Body of pancreas (tissue), 4 donors: ENCODE measurements around the gene ETV3. TPM values are rescaled to one million over a fixed set of nuclear protein-coding genes. Genes with fewer than 3 reads are reported as not detected.

Experiments
- ATAC-seq: fragments of 150-250 bp; one replicate; pipeline ENCODE4 v1.9.1; 2016
- DNase-seq, 4 donors: peaks; one replicate each; pipeline ENCODE4 v3.0.0-alpha.2; 2019
- H3K27ac ChIP-seq, 4 donors: fragments of 200-600 bp; sonication (generic); 1 replicate in 3 of 4; 2 replicates in 1 of 4; pipeline versions ENCODE4 v1.5.1 to v1.6.1; 2016 to 2019; ENCODE audit warnings: mild to moderate bottlenecking in 1 of 4, mixed read lengths in 1 of 4, moderate library complexity in 1 of 4
- H3K27me3 ChIP-seq, 2 donors: fragments of 200-600 bp; sonication (generic); one replicate each; pipeline ENCODE4 v1.6.0; 2016; ENCODE audit warnings: mild to moderate bottlenecking in 1 of 2
- H3K36me3 ChIP-seq, 2 donors: fragments of 200-600 bp; sonication (generic); replicated peaks in 1 of 2; 2 replicates each; pipeline ENCODE4 v1.5.1; 2016; ENCODE audit warnings: low read depth in 2 of 2; ENCODE audit not compliant: insufficient read depth in 1 of 2
- H3K4me1 ChIP-seq: fragments of 200-600 bp; sonication (generic); one replicate; pipeline ENCODE4 v1.6.0; 2016
- H3K4me3 ChIP-seq, 2 donors: fragments of 200-600 bp; sonication (generic); 1 replicate in 1 of 2; 2 replicates in 1 of 2; pipeline ENCODE4 v1.5.1; 2016 to 2019
- H3K9me3 ChIP-seq, 3 donors: fragments of 200-600 bp; sonication (generic); 1 replicate in 2 of 3; 2 replicates in 1 of 3; pipeline ENCODE4 v1.5.1; 2016
- POLR2A ChIP-seq, 3 donors: fragments of 450-650 bp; IDR thresholded peaks; one replicate each; pipeline ENCODE4 v1.6.1; 2016; ENCODE audit warnings: antibody characterized with exemption in 3 of 3, mild to moderate bottlenecking in 2 of 3
- WGBS, 2 donors: methylation state at CpG; one replicate each; pipeline ENCODE4 v1.1.5; 2017; 5-methylcytosine and 5-hydroxymethylcytosine counted together
- intact Hi-C: fragments of 100-400 bp; cut with DNase I; formaldehyde crosslinking; loops from one replicate; pipeline ENCODE4 v1.15.1; 2023
- total RNA-seq, 2 donors: library from RNA; depleted of rRNA; stranded (reverse); fragments of >200 nt; gene quantifications; one replicate each; pipeline ENCODE4 v1.1.0, GENCODE V29; 2016
- TF ChIP-seq, protein P1 (sequence below), 7 experiments: fragments of 450-650 bp in 4 of 7; fragments of 200-600 bp in 3 of 7; sonication (generic) in 3 of 7; IDR thresholded peaks; one replicate each; pipeline ENCODE4 v1.5.1; 2016 to 2019; ENCODE audit warnings: antibody characterized with exemption in 7 of 7

The ETV3 gene
- total RNA-seq, 2 donors from 2014 or later = 5.6 to 11.4 TPM

DNA sequence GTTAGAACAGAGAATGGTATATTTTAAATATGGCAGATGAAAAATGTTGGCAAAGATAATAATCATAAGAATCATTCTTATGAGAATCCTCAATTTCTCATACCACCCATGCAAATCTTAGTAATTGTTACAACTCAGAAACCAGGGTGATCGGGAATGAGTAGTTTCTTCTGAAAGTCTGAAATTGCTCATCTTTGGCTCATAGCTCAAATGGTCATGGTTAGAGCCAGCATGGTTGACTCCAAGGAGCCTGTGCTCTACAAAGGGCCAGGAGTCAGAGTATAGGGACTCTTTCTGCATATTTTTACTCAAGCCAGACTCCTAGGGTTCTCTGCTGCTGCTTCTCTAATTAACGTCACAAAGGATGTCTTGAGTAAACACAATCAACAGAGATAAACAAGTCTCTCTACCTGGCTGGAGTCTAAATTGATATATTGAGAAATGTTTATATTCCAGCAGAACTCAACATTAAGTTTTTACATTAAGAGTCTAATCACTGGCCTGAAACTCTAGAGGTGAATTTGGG lies 1.9 kb upstream of the ETV3 start:
- ATAC-seq = no peak
- DNase-seq = no peak
- Histone ChIP-seq H3K4me1 (peaks cover 26% of the 10 kb centered on the region), H3K9me3 (no peaks in the 10 kb centered on the region), H3K36me3 (peaks cover 0 to 5% of the 10 kb centered on the region in 2 donors), H3K27ac (no peak overlapping the region), H3K27me3 (no peaks in the 10 kb centered on the region), H3K4me3 (no peak overlapping the region)
- 65 to 78% methylated on average over 2 of the region's 2 CpGs for WGBS, 2 donors
- TF ChIP-seq, protein P1, sequence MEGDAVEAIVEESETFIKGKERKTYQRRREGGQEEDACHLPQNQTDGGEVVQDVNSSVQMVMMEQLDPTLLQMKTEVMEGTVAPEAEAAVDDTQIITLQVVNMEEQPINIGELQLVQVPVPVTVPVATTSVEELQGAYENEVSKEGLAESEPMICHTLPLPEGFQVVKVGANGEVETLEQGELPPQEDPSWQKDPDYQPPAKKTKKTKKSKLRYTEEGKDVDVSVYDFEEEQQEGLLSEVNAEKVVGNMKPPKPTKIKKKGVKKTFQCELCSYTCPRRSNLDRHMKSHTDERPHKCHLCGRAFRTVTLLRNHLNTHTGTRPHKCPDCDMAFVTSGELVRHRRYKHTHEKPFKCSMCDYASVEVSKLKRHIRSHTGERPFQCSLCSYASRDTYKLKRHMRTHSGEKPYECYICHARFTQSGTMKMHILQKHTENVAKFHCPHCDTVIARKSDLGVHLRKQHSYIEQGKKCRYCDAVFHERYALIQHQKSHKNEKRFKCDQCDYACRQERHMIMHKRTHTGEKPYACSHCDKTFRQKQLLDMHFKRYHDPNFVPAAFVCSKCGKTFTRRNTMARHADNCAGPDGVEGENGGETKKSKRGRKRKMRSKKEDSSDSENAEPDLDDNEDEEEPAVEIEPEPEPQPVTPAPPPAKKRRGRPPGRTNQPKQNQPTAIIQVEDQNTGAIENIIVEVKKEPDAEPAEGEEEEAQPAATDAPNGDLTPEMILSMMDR (IDR thresholded peaks at IDR 0.05) = no peak
- no peak for TF ChIP-seq POLR2A (IDR thresholded peaks at IDR 0.05)
- intact Hi-C loops = no loop called here

DNA sequence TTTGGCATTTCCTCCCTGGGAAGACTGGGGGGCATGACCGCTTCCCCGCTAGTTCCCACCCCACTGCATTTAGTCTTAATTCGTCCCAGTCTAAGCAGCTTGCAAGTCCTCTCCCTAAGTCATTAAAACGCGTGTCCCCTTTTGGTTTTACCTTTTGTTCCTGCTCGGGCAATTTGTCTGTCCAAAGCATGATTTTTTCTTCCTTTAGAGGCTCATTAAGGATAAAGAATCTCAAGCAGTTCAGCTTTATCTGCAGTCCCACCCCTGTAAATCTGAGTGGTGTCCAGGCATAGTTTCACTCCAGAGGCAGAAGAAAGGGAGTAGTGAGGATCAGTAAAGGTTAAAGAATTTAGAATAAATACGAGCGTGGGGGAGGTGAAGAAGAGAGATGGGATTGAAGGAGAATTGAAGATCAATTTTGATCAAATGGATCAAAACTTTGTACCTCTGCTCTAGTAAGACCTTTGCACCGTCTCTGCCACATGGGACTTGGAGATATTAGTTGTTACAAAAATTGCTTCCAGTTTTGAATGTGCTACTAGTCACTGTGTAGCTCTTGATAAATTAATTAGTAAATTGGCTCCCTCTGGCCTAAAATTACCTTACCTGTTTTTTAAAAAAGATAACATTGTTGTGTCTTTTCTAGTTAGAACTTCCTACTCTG lies 989 bp upstream of the ETV3 start:
- no peaks in the 10 kb centered on the region for H3K9me3 ChIP-seq
- intact Hi-C loops = no loop called here
- no peak for DNase-seq
- peak overlapping the region in 1 of 2 donors; percentile 96 for H3K4me3 ChIP-seq
- no peak for TF ChIP-seq POLR2A (IDR thresholded peaks at IDR 0.05)
- TF ChIP-seq, protein P1 (IDR thresholded peaks at IDR 0.05) = no peak
- peaks cover 26% of the 10 kb centered on the region for H3K4me1 ChIP-seq
- 26 to 35% methylated on average over 9 of the region's 9 CpGs for WGBS, 2 donors
- ATAC-seq = no peak
- peaks cover 0 to 10% of the 10 kb centered on the region in 2 donors for H3K36me3 ChIP-seq
- H3K27me3 ChIP-seq = no peaks in the 10 kb centered on the region
- peak overlapping the region; percentile 84 to 92 (median 91) for H3K27ac ChIP-seq

DNA sequence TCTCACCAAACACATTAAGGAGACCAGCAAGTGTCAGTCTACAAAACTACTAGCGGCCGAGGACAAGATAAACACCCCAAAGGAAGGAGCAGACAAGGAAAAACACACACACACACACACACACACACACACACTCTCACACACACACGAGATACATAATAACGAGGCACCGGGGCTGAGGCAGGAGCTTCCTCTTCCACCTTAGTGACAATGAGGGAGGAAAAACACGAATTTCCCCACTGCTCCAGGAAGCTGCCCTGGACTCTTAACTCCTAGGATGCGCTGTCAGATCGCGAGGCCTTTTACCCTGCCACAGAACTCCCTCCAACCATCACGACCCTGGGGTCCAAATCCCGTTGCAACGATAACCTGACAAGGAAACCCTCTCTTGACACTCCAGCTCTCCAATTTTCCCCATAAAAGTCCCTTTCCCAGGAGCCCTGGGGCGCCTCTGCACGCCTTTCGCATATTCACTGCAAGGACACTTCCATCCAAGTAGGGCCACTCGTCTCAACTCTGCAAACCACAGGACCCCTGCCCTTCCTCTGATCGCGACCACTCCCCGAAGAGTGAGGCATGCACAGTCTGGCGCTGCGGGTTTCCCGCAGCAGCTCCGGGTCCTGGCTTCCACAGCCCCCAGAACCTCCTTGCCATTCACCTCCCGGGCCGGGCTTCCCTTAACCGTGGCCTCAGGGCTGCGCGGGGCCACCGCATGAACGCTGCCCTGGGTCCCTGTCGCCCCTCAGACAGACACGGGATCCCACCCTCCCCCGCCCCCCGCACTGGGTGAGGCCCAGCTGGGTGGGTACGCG lies 581 bp downstream of the ETV3 start:
- ATAC-seq (no peak), DNase-seq (no peak)
- H3K9me3 ChIP-seq = no peaks in the 10 kb centered on the region
- TF ChIP-seq POLR2A (IDR thresholded peaks at IDR 0.05) = no peak
- TF ChIP-seq, protein P1 (IDR thresholded peaks at IDR 0.05) = no peak
- peaks cover 0 to 17% of the 10 kb centered on the region in 2 donors for H3K36me3 ChIP-seq
- intact Hi-C loops = no loop called here
- WGBS, 2 donors = 0 to 1% methylated on average over 16 to 31 of the region's 36 CpGs
- peak overlapping the region; percentile 84 to 92 (median 91) for H3K27ac ChIP-seq
- H3K27me3 ChIP-seq = no peaks in the 10 kb centered on the region
- peak overlapping the region; percentile 62 to 96 for H3K4me3 ChIP-seq
- peaks cover 26% of the 10 kb centered on the region for H3K4me1 ChIP-seq

DNA sequence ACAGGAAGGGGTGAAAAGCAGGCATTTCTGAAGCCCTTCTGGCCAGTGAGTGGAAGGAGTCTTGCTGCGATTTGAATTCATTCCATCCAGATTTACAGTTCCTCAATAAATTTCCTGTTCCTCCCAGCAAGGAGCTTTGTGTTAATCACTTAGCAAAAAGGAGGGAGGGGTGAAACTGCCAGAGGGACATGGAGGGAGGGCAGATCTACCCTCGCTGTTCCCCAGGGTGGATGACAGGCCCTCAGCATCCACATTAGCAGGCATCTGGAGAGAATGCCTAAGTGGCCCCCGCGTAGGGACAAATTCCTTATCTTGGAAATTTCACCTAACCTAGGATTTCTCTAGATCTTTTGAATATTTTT lies 1.2 kb downstream of the ETV3 start:
- H3K27ac ChIP-seq = peak overlapping the region in 2 of 4 donors; percentile 92

More for the DNA sequence above, 1.2 kb downstream of the ETV3 start:
- 10 to 12% methylated on average over 4 of the region's 4 CpGs for WGBS, 2 donors
- Histone ChIP-seq H3K9me3 (no peaks in the 10 kb centered on the region), H3K36me3 (peaks cover 0 to 17% of the 10 kb centered on the region in 2 donors), H3K4me1 (peaks cover 26% of the 10 kb centered on the region), H3K4me3 (peak overlapping the region in 1 of 2 donors; percentile 96), H3K27me3 (no peaks in the 10 kb centered on the region)
- intact Hi-C loops = no loop called here
- no peak for DNase-seq
- TF ChIP-seq, protein P1 (IDR thresholded peaks at IDR 0.05) = no peak
- no peak for TF ChIP-seq POLR2A (IDR thresholded peaks at IDR 0.05)
- no peak for ATAC-seq
